GM12874 (cell line): ENCODE results near the gene RAP1GAP.

Source experiments
- TF ChIP-seq, protein P1 (sequence below): IDR thresholded peaks from 2 replicates; pipeline ENCODE4 v1.5.1; 2011; ENCODE audit warnings: low read depth, mild to moderate bottlenecking, control low read depth, low read length, moderate library complexity; ENCODE audit not compliant: insufficient read depth

Gene RAP1GAP

DNA sequence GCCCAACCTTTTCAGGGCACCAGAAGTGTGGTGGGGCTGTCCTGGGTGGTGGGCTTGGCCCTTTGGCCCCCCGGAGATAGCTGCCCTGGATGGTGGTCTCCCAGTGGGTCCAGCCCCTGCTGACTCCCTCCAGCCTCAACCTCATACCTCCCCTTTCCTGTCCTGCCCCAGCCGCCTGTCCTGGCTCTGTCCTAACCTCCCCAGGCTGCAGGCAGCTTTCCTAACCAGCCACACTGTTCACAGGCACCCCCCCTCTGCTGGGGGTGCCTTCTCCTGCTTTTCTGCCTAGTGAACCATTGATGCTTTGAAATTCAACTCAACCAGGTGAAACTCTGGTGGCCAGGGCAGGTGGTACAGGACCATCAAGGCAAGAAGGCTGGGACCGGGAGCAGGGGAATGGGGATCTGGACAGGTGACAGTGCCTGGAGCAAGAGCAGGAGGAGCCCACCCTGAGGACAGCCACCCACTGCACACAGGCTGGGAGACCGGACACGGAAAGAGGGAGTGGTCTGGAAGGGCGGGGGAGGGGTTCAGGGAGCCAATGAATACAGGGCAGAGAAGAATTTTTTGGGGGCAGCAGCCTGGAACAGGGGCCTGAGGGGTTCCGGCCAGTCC, 35.9 kb downstream of the RAP1GAP start:
- TF ChIP-seq, protein P1, sequence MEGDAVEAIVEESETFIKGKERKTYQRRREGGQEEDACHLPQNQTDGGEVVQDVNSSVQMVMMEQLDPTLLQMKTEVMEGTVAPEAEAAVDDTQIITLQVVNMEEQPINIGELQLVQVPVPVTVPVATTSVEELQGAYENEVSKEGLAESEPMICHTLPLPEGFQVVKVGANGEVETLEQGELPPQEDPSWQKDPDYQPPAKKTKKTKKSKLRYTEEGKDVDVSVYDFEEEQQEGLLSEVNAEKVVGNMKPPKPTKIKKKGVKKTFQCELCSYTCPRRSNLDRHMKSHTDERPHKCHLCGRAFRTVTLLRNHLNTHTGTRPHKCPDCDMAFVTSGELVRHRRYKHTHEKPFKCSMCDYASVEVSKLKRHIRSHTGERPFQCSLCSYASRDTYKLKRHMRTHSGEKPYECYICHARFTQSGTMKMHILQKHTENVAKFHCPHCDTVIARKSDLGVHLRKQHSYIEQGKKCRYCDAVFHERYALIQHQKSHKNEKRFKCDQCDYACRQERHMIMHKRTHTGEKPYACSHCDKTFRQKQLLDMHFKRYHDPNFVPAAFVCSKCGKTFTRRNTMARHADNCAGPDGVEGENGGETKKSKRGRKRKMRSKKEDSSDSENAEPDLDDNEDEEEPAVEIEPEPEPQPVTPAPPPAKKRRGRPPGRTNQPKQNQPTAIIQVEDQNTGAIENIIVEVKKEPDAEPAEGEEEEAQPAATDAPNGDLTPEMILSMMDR = no peak

- TF ChIP-seq, protein P1 = no peak
Measured at GRCh38 chr1:21631944-21632887, 36.9 kb downstream of the RAP1GAP start.

DNA sequence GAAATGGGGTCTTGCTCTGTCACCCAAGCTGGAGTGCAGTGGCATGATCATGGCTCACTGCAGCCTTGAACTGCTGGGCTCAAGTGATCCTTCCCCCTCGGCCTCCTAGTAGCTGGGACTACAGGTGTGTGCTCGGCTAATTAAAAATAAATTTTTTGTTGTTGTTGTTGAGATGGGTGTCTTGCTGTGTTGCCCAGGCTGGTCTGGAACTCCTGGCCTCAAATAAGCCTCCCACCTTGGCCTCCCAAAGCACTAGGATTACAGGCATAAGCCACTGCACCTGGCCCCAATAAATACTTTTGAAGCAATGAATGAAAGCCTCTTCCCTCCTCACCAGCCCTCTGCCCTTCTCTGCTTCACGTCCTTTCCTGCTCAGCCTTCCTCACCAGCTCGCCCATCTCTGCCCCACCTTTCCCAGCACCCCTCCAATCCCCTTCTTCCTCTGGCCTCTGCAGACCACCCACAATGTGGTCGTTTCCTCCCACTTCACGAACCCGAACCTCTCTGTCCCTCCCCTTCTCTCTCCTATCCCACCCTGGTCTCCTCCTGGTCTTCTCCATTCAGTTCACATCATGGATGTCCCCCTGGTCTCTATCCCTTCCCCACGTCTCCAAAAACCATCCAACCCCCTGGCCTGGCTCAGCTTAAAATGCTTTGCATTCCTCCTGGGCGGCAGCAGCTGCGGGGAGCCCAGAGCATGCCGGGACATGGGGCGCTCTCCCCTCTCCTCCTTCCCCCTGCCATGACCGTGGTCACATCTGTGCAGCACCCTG, 38.4 kb downstream of the RAP1GAP start:
- TF ChIP-seq, protein P1 = no peak

DNA sequence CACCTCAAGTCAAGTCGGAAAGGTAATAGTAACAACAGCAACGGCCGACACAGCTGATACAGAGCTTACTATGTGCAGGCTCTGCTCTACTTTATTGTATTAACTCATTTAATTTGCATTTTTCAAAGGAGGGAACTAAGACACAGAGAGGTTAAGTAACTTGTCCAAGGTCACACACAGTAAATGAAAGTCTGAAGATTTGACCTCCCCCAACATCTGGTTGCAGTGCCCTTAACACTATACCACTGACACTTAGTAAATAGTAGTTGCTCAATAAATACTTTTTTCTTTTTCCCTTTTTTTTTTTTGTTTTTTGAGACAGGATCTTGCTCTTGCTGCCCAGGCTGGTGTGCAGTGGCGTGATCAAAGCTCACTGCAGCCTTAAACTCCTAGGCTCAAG, 39.2 kb downstream of the RAP1GAP start:
- TF ChIP-seq, protein P1 = no peak

GRCh38 chr1:21628798-21629393, 40.3 kb downstream of the RAP1GAP start:
- TF ChIP-seq, protein P1 = no peak

DNA sequence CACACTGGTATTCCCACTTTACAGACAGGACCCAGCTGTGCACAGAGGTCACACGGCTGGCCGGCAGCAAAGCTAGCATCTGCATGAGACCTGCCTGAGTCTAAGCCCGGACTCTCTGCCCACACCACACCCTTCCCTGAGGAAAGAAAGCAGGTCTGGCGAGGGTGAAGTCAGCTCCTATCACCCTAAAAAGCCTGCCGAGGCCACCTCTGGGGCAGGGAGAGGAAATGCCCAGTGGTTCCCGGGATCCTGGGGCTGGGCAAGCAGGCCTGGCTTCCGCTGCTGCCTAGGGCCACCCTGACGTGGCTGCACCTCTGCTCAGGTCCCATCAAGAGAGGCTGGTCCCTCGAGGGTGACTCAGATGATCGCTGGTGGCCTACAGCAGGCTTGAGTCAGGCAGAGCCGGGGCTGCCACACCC, 42.2 kb downstream of the RAP1GAP start:
- TF ChIP-seq, protein P1 = no peak
